NOMO-1 (cell line): ENCODE results near the gene PRKCZ.

ENCODE experiments used
- DNase-seq, 2 experiments: peaks; one replicate each; lab custom pipeline; 2025; ENCODE audit not compliant: unreplicated experiment in 2 of 2; lab: John Stamatoyannopoulos, UW

PRKCZ gene

DNA sequence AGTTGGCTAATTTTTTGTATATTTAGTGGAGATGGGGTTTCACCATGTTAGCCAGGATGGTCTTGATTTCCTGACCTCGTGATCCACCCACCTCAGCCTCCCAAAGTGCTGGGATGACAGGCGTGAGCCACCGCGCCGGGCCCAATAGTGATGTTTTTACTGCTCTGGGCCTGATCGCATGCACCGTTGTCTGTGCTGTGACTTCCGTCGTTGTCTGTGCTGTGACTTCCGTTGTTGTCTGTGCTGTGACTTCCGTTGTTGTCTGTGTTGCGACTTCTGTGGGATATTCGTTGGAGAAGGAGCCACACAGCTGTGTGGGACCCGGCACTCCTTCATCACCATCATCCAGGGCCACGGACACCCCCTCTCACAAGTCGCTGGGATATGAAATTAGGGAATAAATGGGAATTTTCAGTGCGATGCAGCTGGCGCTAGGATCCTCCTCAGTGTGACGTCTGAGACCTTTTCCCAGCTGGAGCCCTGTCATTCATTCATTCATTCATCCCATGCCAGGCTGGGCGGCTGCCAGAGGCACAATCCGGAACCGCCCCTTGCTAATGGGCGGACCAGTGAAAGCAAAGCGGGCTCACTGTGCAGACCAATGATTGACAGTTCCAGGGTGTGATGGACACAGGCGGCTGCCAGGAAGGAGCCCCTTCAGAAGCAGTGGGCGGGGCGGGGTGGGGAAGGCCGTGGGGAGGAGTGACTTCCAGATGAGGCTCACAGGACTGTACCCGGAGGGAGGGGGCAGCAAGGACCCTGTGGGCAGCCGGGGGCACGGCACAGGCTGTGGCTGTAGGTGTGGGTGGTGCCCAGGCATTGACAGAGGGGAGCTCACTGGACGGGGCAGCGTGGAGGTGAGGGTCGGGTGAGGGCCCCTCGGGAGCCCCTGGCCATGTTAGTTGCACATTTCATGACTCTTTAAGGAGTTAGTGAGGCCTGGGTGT lies 48.9 kb downstream of the PRKCZ start:
- no peak for DNase-seq

DNA sequence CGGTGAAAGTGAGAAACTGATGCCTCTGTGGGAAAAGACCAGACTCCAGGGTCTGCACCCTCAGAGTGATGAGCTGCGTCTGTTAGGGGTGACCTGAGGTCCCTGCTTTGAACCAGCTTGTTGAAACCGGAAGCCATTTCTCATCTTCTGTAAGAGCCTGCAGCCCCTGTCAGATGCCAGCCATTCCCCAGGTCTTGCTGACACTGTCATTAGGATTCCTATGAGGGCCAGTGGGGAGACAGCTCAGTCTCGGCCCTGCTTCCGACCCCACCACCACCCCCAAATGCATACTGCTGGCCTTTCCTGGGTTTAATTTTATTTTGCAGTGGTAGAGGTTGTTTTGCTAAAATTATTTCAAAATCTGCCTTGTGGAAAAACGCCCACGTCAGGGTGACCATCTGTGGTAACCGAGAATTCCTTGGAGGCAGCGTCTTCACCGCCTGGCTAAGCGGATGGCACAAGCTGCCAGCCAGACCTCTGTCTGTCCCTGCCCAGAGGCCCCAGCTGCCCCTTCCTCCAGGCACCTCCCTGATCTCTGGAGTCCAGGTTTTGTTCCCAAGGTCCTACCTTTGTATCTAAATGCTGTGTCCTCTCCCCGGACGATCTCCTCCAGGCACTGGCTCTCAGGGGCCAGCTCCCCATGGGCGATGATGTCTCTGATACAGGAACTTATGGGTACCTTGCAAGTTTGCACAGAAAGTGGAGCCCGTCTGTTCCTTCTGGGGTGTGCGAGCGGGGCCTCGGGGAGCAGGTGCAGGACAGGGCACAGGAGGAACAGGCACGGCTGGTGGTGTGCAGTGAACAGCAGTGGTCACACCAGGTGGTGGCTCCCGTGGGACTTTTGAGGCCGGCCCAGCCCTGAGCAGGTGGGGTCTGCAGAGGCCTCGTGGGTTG lies 49.9 kb downstream of the PRKCZ start:
- no peak for DNase-seq

DNA sequence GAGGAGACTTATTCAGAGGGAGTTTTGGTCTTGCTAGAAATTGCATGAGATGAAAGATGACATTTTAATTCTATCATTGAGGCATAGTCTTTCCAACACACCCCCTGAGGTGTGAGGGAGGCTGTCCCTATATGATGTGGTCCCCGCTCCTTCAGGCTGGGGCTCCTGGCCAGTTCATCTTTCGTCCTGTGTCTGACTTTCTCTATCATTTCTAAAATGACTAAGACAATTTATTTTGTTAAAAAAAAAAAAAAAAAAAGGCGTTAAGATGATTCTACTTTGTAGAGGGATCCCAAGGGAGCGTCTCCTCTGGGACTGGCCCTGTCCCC lies 50.5 kb downstream of the PRKCZ start:
- DNase-seq: no peak

DNA sequence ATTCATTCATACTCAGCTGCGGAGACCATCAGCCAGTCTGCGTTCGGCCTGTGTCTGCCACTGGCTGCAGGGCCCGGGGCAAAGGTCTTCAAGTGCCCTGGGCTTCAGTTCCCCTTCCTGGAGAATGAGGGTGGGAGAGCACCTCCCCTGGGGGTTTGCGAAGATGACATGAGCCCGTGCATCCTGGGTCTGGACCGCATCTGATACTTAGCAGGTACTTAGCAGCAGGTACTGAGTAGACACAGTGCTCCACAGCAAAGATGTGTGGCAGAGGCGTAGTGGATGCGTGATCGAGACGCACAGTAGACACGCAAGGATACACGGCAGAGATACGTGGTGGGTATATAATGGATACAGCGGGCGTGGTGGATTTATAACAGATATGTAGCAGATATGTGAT lies 51.3 kb downstream of the PRKCZ start:
- no peak for DNase-seq

DNA sequence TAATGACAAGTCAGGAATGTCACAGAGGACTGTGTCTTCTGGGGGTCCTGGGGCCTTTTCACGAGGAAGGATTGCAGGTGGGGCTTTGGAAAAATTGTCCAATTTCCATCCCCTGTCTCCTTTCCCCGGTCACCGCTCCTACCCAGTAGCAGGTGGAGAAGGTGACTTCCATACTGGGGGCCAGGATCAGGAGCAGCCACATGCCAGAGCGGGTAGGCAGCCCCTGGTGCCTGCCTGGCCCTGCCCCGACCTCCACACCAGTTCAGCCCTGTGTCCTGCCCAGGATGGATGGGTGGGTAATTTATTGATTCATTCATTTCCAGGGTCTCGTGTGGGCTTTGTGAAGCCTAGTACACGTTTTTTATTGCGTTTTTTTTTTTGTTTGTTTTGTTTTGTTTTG lies 51.7 kb downstream of the PRKCZ start:
- no peak for DNase-seq

DNA sequence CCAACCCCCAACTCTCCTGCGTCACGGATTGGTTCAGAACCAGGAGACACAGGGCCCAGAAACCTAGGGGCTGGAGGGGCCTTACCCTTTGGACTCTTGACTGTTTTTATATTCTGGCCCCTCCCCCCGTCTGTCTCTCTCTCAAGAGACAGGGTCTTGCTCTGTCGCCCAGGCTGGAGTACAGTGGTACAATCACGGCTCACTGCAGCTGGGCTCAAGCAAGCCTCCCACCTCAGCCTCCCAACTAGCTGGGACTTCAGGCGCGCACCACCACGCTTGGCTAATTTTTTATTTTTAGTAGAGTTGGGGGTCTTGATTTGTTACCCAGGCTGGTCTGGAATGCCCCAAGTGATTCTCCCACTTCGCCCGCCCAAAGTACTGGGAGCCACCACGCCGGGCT lies 52.5 kb downstream of the PRKCZ start:
- no peak for DNase-seq

DNA sequence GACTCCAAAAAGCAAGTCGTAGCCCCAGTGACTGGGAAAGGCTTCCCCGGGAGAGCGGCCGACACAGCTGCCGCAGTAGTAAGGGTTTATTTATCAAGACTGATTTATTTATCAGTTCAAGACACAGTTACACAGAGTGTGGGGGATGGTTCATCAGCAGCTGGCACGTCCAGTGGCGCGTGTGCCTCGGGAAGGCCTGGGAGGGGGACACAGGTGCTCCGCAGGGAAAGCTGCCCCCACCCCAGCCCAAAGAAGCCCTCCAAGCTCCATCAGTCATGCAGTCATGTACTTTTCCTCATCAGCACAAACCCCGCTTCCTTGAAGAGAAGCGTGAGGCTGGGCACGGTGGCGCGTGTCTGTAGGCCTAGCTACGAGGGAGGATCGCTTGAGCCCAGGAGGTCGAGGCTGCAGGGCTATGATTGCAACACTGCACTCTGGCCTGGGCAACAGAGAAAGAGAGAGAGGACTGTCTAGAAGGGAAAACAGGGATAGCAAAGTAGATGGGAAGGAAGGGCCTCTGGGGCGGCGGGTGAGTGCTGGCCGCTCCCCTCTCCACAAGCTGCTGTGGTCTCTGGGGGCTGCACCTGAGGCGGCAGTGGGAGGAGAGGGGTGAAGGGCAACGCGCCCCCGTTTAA lies 53.2 kb downstream of the PRKCZ start:
- DNase-seq: no peak

DNA sequence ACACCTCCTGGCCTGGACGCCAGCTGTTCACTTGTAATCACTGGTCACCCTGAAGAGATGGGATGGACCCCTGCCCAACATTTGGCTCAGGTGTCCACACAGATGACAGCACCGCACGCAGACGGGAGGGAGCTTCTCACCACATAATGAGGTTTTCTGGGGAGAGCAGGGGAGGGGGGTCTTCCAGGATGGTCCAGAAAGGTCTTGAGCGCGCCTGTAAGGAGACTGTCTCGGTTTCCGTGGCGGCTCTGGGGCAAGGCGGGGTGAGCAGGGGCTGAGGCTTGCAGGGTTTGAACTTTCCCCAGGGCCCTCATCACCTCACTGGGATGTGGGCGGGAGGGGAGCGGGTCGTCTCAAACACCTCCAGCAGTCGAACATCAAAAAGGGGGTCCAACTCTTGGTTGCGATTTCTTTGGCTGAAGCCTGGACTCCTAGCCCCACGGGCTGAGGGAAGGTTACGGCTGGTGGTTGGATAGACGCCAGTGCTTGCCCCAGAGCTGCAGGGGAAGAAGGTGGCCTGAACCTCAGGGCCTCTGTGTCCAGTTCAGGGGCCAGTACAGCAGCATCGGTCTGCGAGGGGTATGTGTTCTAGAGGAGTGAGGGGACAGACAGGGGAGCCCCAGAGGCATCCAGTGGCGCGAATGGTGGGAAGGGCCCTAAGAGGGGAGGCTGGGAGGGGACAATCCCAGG lies 53.8 kb downstream of the PRKCZ start:
- DNase-seq: no peak

DNA sequence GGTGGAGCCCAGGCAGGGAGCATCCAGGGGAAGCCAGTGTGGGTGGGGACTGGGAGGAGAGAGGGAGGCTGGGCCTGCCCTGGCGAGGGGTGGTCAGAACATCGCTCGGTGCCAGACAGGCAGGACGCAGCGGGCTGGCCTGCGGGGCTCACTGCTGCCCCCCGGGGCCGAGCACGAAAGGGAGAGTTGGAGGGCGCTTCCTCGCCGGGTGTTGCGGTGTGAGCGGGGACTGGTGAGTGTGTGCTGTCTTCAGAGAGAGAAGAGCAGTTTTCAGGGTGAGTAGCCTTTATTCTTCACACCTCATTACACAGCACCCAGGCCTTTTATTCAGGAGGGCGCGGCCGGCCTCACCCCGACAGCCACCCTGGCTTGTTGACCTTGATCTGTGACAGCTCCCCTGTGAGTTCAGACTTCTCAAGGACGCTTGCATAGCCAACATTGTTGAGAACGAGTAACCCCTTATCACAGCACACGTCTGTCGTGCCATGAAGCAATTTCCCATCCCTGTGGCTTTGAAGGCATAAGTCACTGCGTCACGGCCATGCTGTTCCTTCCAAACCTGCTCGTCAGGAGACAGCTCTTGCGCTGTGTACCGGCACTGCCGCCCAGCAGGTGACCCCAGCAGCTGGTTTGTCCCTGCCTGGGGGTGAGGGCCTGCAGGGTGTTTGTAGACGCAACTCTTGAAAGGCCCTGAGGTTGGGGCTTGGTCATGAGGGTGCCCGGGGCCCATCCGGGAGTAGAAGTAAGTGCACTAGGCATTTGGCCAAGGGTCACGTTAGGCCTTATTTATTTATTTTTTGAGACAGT lies 54.6 kb downstream of the PRKCZ start:
- no peak for DNase-seq

DNA sequence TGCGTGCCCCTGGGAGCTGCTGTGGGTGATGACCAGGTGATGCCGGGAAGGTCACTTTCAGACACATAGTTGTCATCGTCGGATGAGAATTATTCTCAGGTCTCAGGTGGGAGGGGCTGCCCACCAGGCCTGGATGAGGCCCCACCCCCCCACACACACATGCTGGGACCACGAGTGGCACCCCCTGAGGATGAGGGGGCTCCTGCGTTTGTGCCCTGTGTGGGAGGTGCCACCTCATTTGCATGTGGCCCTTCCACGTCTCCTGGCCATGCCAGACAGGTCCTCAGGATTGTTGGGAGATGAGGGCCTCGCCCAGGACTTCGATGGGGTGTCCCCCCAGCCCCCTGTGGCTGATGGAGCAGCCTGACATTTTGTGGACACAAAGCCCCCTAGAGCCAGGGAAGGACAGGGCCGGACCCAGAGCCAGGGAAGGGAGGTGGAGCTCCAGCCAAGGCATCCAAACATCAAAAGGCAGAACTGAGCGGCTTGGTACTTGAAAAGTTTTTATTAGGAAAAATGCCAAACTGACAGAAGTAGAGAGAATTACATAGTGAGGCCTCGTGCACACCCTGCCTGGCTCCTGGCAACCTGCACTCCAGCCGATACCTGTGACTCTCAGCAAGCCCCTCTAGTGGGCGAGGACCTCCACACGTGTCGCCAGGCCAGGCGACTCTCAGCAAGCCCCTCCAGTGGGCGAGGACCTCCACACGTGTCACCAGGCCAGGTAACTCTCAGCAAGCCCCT lies 55.7 kb downstream of the PRKCZ start:
- DNase-seq: no peak

DNA sequence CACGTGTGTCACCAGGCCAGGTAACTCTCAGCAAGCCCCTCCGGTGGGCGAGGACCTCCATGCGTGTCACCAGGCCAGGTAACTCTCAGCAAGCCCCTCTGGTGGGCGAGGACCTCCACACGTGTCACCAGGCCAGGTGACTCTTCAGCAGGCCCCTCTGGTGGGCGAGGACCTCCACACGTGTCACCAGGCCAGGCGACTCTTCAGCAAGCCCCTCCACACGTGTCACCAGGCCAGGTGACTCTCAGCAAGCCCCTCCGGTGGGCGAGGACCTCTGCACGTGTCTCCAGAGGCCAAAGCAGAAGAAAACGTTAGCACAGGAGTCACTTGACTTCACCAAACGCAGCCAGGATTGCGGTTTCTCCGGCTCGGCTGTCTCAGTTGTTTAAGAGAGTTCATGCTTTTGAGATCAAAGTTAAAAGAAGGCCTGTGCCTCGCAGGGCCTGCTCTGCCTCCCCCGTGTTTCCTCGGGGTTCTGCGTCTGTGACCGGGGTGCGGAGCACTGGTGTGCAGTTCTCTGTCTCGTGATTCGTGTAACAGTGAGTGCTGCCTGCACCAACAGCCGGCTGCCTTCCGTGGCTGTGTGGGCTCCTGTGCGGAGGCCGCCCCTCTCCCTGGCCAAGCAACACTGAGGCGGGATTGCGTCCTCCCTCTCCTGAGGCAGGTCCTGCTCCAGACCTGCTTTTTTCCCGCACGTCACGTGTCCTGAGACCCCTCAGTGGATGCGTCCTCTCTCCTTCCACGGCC lies 56.6 kb downstream of the PRKCZ start:
- DNase-seq: no peak

DNA sequence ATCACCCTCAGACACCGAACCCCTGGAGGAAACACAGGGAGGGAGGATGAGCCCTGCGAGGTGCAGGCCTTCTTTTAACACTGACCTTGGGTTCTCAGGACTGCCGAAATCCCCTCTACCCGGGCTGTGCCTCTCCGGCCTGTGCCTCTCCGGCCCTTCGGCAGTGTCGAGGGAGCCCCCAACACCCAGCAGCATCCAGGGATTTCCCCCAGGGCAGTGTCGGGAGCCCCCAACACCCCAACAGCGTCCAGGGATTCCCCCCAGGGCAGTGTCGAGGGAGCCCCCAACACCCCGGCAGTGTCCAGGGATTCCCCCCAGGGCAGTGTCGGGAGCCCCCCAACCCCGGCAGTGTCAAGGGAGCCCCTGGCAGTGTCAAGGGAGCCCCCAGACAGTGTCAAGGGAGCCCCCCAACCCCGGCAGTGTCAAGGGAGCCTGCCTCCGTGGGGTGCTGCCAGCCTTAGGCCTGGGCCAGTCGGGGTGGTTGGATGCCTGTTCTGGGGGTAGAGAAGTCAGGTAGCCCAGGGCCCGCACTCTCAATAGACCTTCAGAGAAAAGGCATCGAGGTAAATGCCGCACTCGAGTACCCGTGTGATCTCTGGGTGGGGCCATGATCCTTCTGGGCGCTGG lies 57.5 kb downstream of the PRKCZ start:
- no peak for DNase-seq

DNA sequence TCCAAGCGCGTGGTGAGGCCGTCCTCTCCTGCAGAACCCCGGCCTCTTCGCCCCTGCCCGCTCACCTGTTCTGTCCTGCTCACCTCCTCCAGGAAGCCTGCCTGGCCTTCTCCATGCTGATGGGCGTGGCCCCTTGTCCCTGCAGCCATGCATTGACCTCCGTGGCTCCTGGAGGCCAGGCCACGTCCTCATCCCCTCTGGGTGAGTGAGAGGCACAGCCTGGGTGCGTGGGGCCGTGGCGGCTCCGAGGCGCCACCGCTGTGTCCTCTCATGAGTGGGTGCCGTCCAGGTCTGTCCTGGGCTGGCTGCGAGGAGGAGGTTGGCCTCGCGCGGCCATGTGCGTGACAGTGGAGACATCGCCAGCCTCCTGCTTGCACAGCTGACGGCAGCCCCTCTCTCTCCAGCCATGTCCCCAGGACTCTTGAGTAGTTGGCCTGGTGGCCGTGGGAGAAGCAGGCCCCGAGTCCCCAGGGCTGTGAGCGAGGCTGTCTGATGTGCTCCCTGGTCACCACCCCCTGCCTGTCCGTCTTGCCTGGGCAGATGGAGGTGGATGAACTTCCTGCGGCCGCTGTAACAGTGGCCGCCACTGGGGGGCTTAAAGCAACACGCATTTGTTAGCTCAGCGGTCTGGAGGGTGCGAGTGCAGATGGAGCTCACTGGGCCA lies 58.1 kb downstream of the PRKCZ start:
- DNase-seq: no peak

DNA sequence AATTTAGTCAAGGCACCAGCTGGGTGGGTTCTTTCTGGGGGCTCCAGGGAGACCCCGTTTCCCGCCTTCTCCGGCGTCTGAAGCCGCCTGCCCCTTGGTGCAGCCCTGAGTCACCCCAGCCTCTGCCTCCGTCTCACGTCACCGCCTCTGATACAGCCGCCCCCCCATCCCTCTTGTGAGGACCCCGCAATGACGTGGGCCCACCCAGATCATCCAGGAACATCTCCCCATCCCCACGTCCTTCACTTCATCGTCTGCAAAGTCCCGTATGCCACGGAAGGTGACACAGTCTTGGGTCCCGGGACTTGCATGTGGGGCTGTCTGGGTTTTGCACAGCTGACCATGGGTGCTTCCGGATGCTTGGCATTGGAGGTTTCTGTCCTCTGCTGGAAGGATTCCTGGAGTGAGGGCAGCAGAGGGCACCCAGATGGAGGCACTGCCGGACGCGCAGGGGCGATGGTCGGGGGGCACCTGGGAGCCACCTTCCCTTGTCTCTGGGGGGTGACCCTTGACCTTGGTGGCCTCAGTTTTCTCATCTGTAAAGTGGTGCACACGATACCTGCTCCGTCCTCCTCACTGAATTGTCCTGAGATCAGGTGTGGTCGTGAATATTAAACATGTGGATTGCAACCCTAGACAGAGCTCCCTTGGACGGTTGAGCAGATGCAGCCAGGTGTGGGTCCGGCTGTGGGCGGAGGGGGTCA lies 58.8 kb downstream of the PRKCZ start:
- DNase-seq: no peak

DNA sequence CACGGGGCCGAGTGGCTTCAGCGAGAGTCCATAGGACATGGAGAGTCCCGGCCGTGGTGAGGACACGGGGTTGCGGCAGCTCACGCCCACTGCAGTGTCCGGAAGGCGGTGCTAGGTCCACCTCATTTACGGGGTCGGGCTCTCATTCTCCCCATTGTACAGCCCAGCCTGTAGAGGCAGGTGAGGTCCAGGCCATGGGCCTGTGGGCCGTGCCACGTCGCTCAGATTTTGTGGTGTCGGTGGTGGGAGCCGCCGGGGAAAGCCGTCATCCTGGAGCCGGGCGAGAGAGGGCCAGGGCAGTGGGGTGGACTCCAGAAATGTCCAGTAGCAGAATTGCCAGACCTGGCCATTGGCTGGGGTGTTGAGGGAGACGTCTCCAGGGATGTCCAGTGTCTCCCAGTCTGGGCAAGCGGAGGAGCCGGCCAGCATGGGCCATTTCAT lies 59.4 kb downstream of the PRKCZ start:
- no peak for DNase-seq

DNA sequence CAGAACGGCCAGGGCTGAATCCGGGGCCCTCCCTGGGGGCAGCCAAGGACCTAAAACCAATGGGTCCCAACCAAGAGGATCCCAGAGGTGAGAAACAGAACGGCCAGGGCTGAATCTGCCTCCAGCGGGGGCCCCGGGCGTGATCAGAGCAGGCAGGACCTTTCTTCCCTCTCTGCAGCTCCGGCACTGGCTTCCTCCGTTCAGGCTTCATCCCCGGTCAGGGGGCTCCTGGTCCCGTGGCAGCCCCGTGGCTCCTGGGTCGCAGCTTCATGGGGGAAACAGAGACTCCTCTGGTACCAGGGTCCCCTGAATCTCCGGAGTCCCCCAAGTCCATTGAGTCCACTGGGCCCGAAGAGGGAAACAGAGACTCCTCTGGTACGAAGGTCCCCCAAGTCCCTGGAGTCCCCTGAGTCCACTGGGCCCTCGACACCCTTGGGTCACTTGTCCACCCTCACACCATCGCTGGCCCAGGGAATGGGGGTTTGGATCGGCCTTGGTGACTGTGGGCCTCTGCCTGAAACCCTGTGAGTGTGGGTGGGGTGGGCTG lies 60.1 kb downstream of the PRKCZ start:
- DNase-seq: no peak
